K562 (cell line): ENCODE results near the gene PYGL. TPM values are rescaled to one million over a fixed set of nuclear protein-coding genes. Genes with fewer than 3 reads are reported as not detected.

Experiments used
- ATF6 ChIP-seq: sonication (generic); formaldehyde crosslinking; IDR thresholded peaks from 2 replicates; pipeline ENCODE4 v1.4.0; 2020; ENCODE audit warnings: mild to moderate bottlenecking, missing genetic modification reagents
- CBX1 ChIP-seq: sonication (generic); IDR thresholded peaks from 2 replicates; pipeline ENCODE4 v1.6.1; 2016; ENCODE audit warnings: antibody characterized with exemption, low read depth, mild to moderate bottlenecking
- CGGBP1 ChIP-seq: fragments of 250-450 bp; sonication (Bioruptor Pico); IDR thresholded peaks from 2 replicates; pipeline ENCODE4 v1.9.0; 2021; ENCODE audit warnings: mild to moderate bottlenecking
- DEAF1 ChIP-seq: fragments of 450-650 bp; formaldehyde crosslinking; IDR thresholded peaks from 2 replicates; pipeline ENCODE4 v1.4.0; 2020; ENCODE audit warnings: mild to moderate bottlenecking, moderate library complexity
- EP400 ChIP-seq: fragments of 450-650 bp; IDR thresholded peaks from 2 replicates; pipeline ENCODE4 v1.6.1; 2017; ENCODE audit warnings: antibody characterized with exemption, mild to moderate bottlenecking, moderate library complexity
- HNRNPL ChIP-seq: fragments of 200-400 bp; formaldehyde crosslinking; IDR thresholded peaks from 2 replicates; pipeline ENCODE4 v1.6.1; 2017; ENCODE audit warnings: low read depth, mild to moderate bottlenecking, low read length
- HNRNPLL ChIP-seq: fragments of 200-400 bp; formaldehyde crosslinking; IDR thresholded peaks from 2 replicates; pipeline ENCODE4 v1.6.1; 2017; ENCODE audit warnings: low read length, low read depth, mild to moderate bottlenecking; ENCODE audit not compliant: poor library complexity, severe bottlenecking
- MYBL2 ChIP-seq, 2 experiments: fragments of 450-650 bp in 1 of 2; sonication (generic) in 1 of 2; formaldehyde crosslinking in 1 of 2; IDR thresholded peaks; 2 replicates each; pipeline versions ENCODE4 v1.6.1 to v1.8.1; 2017 to 2022; ENCODE audit warnings: borderline replicate concordance in 1 of 2, inconsistent platforms in 1 of 2, low read depth in 1 of 2, mild to moderate bottlenecking in 1 of 2, missing genetic modification reagents in 1 of 2, moderate library complexity in 1 of 2
- RBM25 ChIP-seq: fragments of 200-400 bp; formaldehyde crosslinking; IDR thresholded peaks from 2 replicates; pipeline ENCODE4 v1.6.1; 2018; ENCODE audit warnings: low read length, low read depth, moderate library complexity; ENCODE audit not compliant: severe bottlenecking
- RUNX1 ChIP-seq: sonication (generic); IDR thresholded peaks from 2 replicates; pipeline ENCODE4 v1.6.1; 2016; ENCODE audit warnings: antibody characterized with exemption, low read depth
- SAP30 ChIP-seq: fragments of 200-600 bp; sonication (generic); IDR thresholded peaks from 2 replicates; pipeline ENCODE4 v1.6.1; 2012; ENCODE audit warnings: borderline replicate concordance, low read depth, mild to moderate bottlenecking, moderate library complexity, low read length, control low read depth, inconsistent platforms; ENCODE audit not compliant: insufficient read depth, poor library complexity, severe bottlenecking
- SNRNP70 ChIP-seq: fragments of 200-400 bp; formaldehyde crosslinking; optimal IDR thresholded peaks from 2 replicates; pipeline ENCODE3; 2017; ENCODE audit warnings: low read depth, low read length
- TAF7 ChIP-seq: fragments of 450-650 bp; IDR thresholded peaks from 2 replicates; pipeline ENCODE4 v1.6.1; 2016; ENCODE audit warnings: missing genetic modification characterization, missing compliant biosample characterization
- TFAP4 ChIP-seq: sonication (generic); formaldehyde crosslinking; IDR thresholded peaks from 2 replicates; pipeline ENCODE4 v1.8.0; 2022; ENCODE audit warnings: missing genetic modification reagents, mild to moderate bottlenecking, moderate library complexity, borderline replicate concordance
- ZMIZ1 ChIP-seq, 2 experiments: fragments of 150-350 bp in 1 of 2; IDR thresholded peaks; 2 replicates each; pipeline ENCODE4 v1.6.1; 2012 to 2016; ENCODE audit warnings: low read depth in 2 of 2, low read length in 2 of 2, mild to moderate bottlenecking in 1 of 2, moderate library complexity in 1 of 2
- ZNF224 ChIP-seq: sonication (generic); formaldehyde crosslinking; IDR thresholded peaks from 2 replicates; pipeline ENCODE4 v1.8.0; 2022; ENCODE audit warnings: mild to moderate bottlenecking, missing genetic modification reagents
- ZNF589 ChIP-seq: fragments of 200-800 bp; sonication (Bioruptor generic); IDR thresholded peaks from 2 replicates; pipeline ENCODE4 v1.6.1; 2016; ENCODE audit warnings: low read depth, missing genetic modification characterization, missing compliant biosample characterization
- polyA plus RNA-seq, 8 experiments: library from polyadenylated mRNA; depleted of rRNA in 4 of 8; stranded (reverse) in 5 of 8; unstranded in 3 of 8; fragments of >200 nt; fragmentation: Nextera tagmentation in 2 of 8; fragmentation: Illumina TruSeq in 1 of 8; extraction: Ambion mirVana in 2 of 8; extraction: Trizol in 1 of 8; gene quantifications; 2 replicates each; pipeline versions ENCODE4 v1.2.1 to v1.2.3, GENCODE V29; 2011 to 2014; ENCODE audit warnings: inconsistent platforms in 1 of 8, missing spikeins in 1 of 8
- total RNA-seq, 7 experiments: library from RNA; depleted of rRNA in 6 of 7; stranded (reverse); fragments of >200 nt in 6 of 7; fragmentation: Illumina TruSeq in 2 of 7; extraction: Trizol in 2 of 7; gene quantifications; 2 replicates each; pipeline versions ENCODE4 v1.2.1 to v1.2.3, GENCODE V29; 2011 to 2021; ENCODE audit warnings: low replicate concordance in 1 of 7

PYGL gene
- total and polyA plus RNA-seq, 9 of the 15 experiments (the other 6 are each of a cell fraction or from before 2014, with no cell fraction given) = 3.5 to 17.9 (median 13.1) TPM

- no peak for TF ChIP-seq ZMIZ1 (IDR thresholded peaks at IDR 0.05; ENCODE audit: low read depth in 2 of 2, low read length in 2 of 2)
- TF ChIP-seq RBM25 = no peak
- TF ChIP-seq TAF7 (tag) = peak; percentile 41; the same call in 1 of the 2 replicates
- TF ChIP-seq ZNF589 (CRISPR knock-in tag) = no peak
- 0 out of 2 replicates have a peak, but pooled peaks have one; percentile 34 for TF ChIP-seq HNRNPL
- TF ChIP-seq RUNX1 = no peak
- TF ChIP-seq CBX1 = no peak
- 0 out of 2 replicates have a peak, but pooled peaks have one; percentile 49 for TF ChIP-seq ATF6 (CRISPR knock-in tag)
- TF ChIP-seq SAP30 = peak; percentile 1
- TF ChIP-seq HNRNPLL = peak; percentile 64
- TF ChIP-seq CGGBP1 = no peak
- no peak for TF ChIP-seq DEAF1 (CRISPR knock-in tag)
- TF ChIP-seq SNRNP70 = no peak
- peak; percentile 73; the same call in 1 of the 2 replicates for TF ChIP-seq EP400
- no peak for TF ChIP-seq MYBL2 (IDR thresholded peaks at IDR 0.05; ENCODE audit: low read depth)
- no peak for TF ChIP-seq MYBL2 (CRISPR knock-in tag; IDR thresholded peaks at IDR 0.05; ENCODE audit: borderline replicate concordance)
- no peak for TF ChIP-seq ZNF224 (CRISPR knock-in tag)
- peak; percentile 35; the same call in 1 of the 2 replicates for TF ChIP-seq TFAP4
Measured at GRCh38 chr14:50943943-50944646, at the start of gene PYGL (continued).
